ENCODE data around the gene DKK2. TPM values are rescaled to one million over a fixed set of nuclear protein-coding genes. Genes with fewer than 3 reads are reported as not detected.
"Not testable (repeated sequence)": the region's sequence is repeated elsewhere in the genome, so short reads cannot be mapped to it uniquely, and the experiment has no call there.

The DKK2 gene
- polyA plus RNA-seq, 1 donor = 1.7 TPM

DNA sequence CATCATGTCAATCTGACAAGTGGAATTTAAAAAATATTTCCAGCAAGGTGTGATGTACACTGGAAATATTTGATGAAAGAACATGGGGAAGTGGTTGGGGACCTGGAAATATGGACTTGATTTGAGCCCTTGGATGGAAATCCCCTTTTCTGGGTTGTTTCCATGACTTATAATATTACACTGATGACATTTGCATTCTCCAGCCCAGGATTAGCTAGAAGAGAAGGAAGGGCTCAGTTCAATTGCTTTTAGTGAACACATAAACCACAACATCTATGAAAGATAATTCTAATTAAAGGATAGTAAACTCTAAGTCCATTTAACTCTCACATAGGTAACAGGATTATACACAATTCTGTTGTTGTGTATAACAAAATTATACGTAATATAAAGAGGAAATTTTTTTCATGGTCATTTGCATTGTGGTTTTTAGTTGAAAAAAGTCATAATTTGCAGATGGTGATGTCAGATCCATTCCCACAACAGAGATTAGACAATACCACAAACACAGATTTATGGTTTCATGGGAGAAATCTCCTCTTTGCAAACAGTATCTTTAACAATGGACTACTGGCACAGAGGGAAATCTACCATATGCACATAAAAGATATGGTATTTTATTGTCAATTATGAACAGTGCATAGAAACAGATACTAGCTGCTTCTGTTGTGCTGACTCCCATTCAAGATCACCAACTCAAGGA, 126.5 kb downstream of the DKK2 start:
- DNase-seq = no peak

DNA sequence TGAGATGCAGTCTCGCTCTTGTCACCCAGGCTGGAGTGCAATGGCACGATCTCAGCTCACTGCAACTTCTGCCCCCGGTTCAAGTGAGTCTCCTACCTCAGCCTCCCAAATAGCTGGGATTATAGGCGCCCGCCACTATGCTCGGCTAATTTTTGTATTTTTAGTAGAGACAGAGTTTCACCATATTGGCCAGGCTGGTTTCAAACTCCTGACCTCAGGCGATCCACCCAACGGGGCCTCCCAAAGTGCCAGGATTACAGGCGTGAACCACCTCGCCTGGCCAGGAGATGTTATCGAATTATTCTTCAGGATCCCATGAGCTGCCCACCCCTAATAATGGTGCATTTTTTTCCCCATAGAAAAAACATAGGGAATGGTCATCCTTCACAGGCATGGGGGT, 128.1 kb downstream of the DKK2 start:
- not testable (repeated sequence) for DNase-seq

DNA sequence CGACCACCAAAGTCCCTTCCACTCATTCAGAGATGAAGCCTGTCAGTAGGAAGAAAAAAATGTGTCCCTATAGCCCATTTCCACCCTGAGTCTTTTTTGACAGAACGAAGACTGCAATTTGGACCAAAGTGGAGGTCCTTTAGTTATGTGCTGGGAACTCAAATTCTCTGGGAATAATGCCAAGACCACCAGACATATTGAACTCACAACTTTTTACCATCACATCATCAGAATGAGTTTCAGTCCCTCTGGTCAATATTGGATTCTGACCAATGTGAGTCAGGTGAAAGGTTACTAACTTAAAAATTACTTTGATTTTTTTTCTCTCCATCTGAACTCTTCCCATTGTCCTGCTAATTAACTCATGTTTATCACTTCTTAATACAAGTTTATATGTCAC, 128.9 kb downstream of the DKK2 start:
- DNase-seq = no peak

- no peak for DNase-seq
Observed at GRCh38 chr4:106906728-106907127, 129.4 kb downstream of the DKK2 start.

DNA sequence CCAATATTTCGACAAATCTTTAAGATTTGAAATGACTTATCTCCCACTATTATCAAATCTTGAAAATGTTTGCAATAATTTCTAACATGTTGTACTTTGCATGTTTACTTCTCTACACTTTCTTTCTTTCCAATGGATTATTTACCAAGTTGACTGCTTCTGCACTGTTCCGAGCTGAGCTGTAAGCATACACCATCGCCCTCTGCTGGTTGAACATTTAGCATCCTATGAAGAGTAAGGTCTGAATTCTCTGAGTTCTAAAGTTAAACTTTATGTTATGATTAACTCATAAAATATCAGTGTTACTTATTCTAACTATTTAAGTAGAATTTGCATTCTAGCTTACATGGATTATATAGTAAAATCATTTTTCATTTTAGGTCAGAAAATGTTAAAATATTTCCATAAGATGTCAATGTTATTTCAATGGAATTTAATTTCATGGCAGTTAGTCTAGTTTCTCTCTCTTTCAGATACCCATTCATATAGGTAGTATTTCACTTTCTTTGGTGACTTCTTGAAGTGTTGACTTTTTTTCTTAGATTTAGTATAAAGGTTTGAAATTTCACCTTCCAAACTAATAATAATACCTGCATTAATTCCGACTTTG, 137.4 kb downstream of the DKK2 start:
- DNase-seq = peak; percentile 20

DNA sequence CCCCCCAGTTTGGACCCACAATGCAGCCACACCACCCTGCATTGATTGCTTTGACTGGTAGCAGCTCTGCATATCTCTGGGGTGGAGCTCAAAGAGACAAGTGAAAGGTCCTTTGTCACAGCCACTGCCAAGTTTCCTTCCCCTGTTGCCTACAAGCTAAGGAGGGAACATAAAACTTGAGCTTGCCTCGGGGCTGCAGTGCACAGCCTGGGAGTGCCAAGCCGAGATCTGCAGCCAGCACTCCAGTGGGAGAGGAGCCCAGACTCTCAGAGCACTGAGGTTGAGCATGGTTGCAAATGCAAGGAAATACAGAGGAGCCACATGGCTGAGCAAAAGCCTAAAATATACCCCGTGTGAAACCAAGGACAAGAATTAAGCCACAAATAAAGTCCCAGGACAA, 142.2 kb downstream of the DKK2 start:
- no peak for DNase-seq

DNA sequence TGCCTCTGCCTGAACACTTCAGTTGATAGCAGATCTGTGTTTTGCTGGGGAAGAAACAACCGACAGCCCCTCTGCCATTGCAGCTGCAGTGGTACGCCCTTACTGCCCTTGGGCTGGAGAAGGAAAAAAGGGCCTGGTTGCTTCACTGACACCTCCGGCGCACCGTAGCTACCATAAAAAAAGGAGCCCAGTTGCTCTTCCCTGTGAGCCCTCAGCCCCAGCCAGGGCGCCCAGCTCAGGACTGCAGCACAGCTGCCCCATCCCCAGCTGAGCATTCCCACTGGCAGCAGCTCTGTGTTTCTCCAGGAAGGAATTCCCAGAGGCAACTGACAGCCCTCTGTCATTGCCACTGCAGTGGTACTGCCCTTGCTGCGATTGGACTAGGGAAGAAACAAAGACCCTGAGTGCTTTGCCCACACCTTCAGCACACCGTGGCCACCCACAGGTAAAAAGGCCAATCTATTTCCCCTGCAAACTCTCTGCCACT, 142.7 kb downstream of the DKK2 start:
- DNase-seq = no peak

- DNase-seq = no peak
Observed at GRCh38 chr4:106892786-106893185, 143.3 kb downstream of the DKK2 start.

GRCh38 chr4:106875340-106875739, 160.8 kb downstream of the DKK2 start:
- DNase-seq = no peak

Data from left kidney (tissue), 2 donors.